Activated naive CD8-positive, alpha-beta T cell treated with anti-CD3 and anti-CD28 coated beads, Interleukin-2, amount 10 ng/mL, durations not matched to agents 7 days and 5 days (primary cell): ENCODE data around the gene AKR1B15. TPM values are rescaled to one million over a fixed set of nuclear protein-coding genes. Genes with fewer than 3 reads are reported as not detected.
"Not testable (repeated sequence)": the region's sequence is repeated elsewhere in the genome, so short reads cannot be mapped to it uniquely, and the experiment has no call there.

Experiments
- ATAC-seq: fragments of 150-1000 bp; cut with Tn5 transposase; one replicate; pipeline ENCODE4 v1.10.0; 2021; ENCODE audit warnings: low read depth, moderate library complexity
- POLR2A ChIA-PET: fragments of 350-600 bp; sonication (Branson Sonifier 250); formaldehyde crosslinking; loops from one replicate; lab custom pipeline; 2021; ENCODE audit warnings: antibody characterized with exemption; lab: Charles Lee
- DNase-seq: peaks from one replicate; pipeline ENCODE4 v3.0.0; 2021
- H3K27ac Mint-ChIP-seq: one replicate; pipeline ENCODE4 v1.8.0; 2022; ENCODE audit warnings: mild to moderate bottlenecking, mixed read lengths
- H3K27me3 Mint-ChIP-seq: one replicate; pipeline ENCODE4 v1.8.0; 2022; ENCODE audit warnings: mild to moderate bottlenecking, moderate library complexity, mixed read lengths
- H3K36me3 Mint-ChIP-seq: one replicate; pipeline ENCODE4 v1.8.0; 2021; ENCODE audit warnings: mild to moderate bottlenecking, mixed read lengths
- H3K4me1 Mint-ChIP-seq: one replicate; pipeline ENCODE4 v1.8.0; 2021; ENCODE audit warnings: mixed read lengths
- H3K4me3 Mint-ChIP-seq: one replicate; pipeline ENCODE4 v1.8.0; 2022; ENCODE audit warnings: mild to moderate bottlenecking, moderate library complexity, mixed read lengths
- H3K9me3 Mint-ChIP-seq: one replicate; pipeline ENCODE4 v1.8.0; 2021; ENCODE audit warnings: mixed read lengths
- total RNA-seq, 2 experiments: library from RNA; stranded (reverse); gene quantifications; one replicate each; pipeline ENCODE4 v1.2.3, GENCODE V29; 2021

Gene AKR1B15
- total RNA-seq, 2 experiments from 2014 or later: not detected

GRCh38 chr7:134537273-134537781, 11.6 kb upstream of the AKR1B15 start:
- DNase-seq, H3K4me1 Mint-ChIP-seq, POLR2A ChIA-PET, H3K27ac Mint-ChIP-seq, H3K4me3 Mint-ChIP-seq, H3K9me3 Mint-ChIP-seq, H3K36me3 Mint-ChIP-seq, ATAC-seq: not testable (repeated sequence)
- peaks cover 17% of the 10 kb centered on the region for H3K27me3 Mint-ChIP-seq

- H3K9me3 Mint-ChIP-seq: no peaks in the 10 kb centered on the region
- no peaks in the 10 kb centered on the region for H3K36me3 Mint-ChIP-seq
- ATAC-seq: no peak
- no peak for DNase-seq
- POLR2A ChIA-PET: no interaction called here
- peaks cover 14% of the 10 kb centered on the region for H3K27me3 Mint-ChIP-seq
- no peak overlapping the region for H3K4me3 Mint-ChIP-seq
- H3K27ac Mint-ChIP-seq: no peak overlapping the region
- H3K4me1 Mint-ChIP-seq: no peaks in the 10 kb centered on the region
These were observed 9.4 kb upstream of the AKR1B15 start for GRCh38 chr7:134539380-134540004.

DNA sequence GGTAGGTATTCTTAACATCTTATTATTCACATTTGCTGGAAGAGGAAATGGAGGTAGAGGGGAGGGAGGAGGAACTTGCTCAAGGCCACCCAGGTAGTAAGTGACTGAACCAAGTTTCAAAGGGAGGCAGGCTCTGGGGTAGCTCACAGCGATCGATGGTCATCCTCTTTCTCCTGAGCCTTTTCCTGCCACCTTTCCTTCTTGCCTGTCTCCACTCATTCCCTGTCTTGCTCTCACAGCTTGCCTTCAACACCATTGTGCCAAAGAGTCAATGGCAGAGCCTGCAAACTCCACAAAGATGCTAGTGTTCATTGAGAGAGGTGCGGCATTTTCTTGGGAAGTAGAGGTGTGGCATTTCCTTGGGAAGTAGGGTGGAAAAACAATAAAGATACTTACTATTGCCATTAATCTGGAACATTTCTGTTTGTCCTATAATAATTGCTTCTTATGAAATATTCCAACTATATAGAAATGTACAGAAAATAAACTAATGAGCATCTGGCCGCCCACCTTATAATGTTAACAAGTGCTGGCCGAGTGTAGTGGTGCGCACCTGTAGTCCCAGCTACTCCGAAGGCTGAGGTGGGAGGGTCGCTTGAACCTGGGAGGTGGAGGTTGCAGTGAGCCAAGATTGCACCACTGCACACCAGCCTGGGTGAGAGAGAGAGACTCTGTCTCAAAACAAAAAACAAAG, 7.3 kb upstream of the AKR1B15 start:
- H3K4me1 Mint-ChIP-seq: not testable (repeated sequence)

GRCh38 chr7:134542195-134542771, 6.6 kb upstream of the AKR1B15 start:
- Mint-ChIP-seq H3K4me3 (no peak overlapping the region), H3K27me3 (peaks cover 19% of the 10 kb centered on the region), H3K27ac (no peak overlapping the region), H3K9me3 (no peaks in the 10 kb centered on the region), H3K4me1 (peaks cover 2% of the 10 kb centered on the region), H3K36me3 (no peaks in the 10 kb centered on the region)
- no peak for ATAC-seq
- POLR2A ChIA-PET: no interaction called here
- no peak for DNase-seq

More for the DNA sequence above, 7.3 kb upstream of the AKR1B15 start:
- DNase-seq, ATAC-seq, H3K27ac Mint-ChIP-seq, POLR2A ChIA-PET, H3K4me3 Mint-ChIP-seq, H3K36me3 Mint-ChIP-seq, H3K9me3 Mint-ChIP-seq: not testable (repeated sequence)
- peaks cover 19% of the 10 kb centered on the region for H3K27me3 Mint-ChIP-seq

GRCh38 chr7:134545380-134545779, 3.5 kb upstream of the AKR1B15 start:
- peaks cover 20% of the 10 kb centered on the region for H3K27me3 Mint-ChIP-seq
- H3K4me1 Mint-ChIP-seq: peaks cover 6% of the 10 kb centered on the region
- POLR2A ChIA-PET: no interaction called here
- H3K27ac Mint-ChIP-seq: no peak overlapping the region
- H3K4me3 Mint-ChIP-seq: no peak overlapping the region
- H3K9me3 Mint-ChIP-seq: no peaks in the 10 kb centered on the region
- no peak for DNase-seq
- H3K36me3 Mint-ChIP-seq: no peaks in the 10 kb centered on the region
- no peak for ATAC-seq

- Mint-ChIP-seq H3K4me1 (peaks cover 6% of the 10 kb centered on the region), H3K9me3 (no peaks in the 10 kb centered on the region), H3K36me3 (no peaks in the 10 kb centered on the region), H3K27ac (no peak overlapping the region), H3K27me3 (peaks cover 23% of the 10 kb centered on the region), H3K4me3 (no peak overlapping the region)
- DNase-seq (no peak), ATAC-seq (no peak)
- POLR2A ChIA-PET: no interaction called here
These were observed 3.0 kb upstream of the AKR1B15 start for GRCh38 chr7:134545918-134546317.

- H3K36me3 Mint-ChIP-seq: no peaks in the 10 kb centered on the region
- H3K27me3 Mint-ChIP-seq: peaks cover 21% of the 10 kb centered on the region
- H3K4me3 Mint-ChIP-seq: peak overlapping the region; percentile 43
- no peak for DNase-seq
- H3K4me1 Mint-ChIP-seq: peaks cover 6% of the 10 kb centered on the region
- no peak overlapping the region for H3K27ac Mint-ChIP-seq
- H3K9me3 Mint-ChIP-seq: no peaks in the 10 kb centered on the region
- no peak for ATAC-seq
- POLR2A ChIA-PET: no interaction called here
These were observed 2.0 kb upstream of the AKR1B15 start for GRCh38 chr7:134546955-134547354.

DNA sequence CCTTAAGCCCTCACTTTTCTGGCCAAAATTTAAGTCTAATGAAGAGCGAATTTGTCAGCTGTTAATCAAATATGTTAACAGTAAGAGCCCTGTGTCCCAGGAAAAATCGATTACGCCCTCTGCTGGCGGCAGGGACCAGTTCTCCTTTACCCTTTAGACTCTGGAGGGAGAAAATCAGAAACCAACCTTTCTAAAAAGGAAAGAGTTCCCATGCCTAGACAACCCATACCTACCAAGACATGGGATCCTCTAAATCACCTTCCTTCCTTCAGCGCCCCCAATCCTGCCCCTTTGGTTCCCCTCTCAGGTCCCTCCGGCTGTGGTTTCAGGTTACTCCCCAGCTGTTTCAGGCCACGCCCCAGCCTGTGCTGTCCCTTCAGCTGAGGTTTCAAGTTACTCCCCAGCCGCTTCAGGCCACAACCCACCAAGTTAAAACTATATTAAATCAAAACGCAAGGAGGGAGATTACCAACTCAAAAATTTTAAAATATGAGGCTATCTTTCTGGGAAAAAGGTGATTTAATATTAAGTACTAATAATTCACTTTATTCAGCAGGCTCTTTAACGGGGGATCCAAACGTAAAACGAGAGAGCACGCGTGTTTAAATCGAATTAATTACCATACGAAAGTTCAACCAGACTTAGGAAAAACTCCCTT, 1.4 kb upstream of the AKR1B15 start:
- H3K27me3 Mint-ChIP-seq: peaks cover 19% of the 10 kb centered on the region
- POLR2A ChIA-PET: no interaction called here
- H3K36me3 Mint-ChIP-seq: no peaks in the 10 kb centered on the region
- H3K4me1 Mint-ChIP-seq: peaks cover 6% of the 10 kb centered on the region
- ATAC-seq: peak; percentile 86
- no peaks in the 10 kb centered on the region for H3K9me3 Mint-ChIP-seq
- H3K27ac Mint-ChIP-seq: no peak overlapping the region
- peak; percentile 63 for DNase-seq
- H3K4me3 Mint-ChIP-seq: peak overlapping the region; percentile 43

GRCh38 chr7:134549366-134549765, 456 bp downstream of the AKR1B15 start:
- POLR2A ChIA-PET: no interaction called here
- DNase-seq (no peak), ATAC-seq (no peak)
- Mint-ChIP-seq H3K4me1 (peaks cover 6% of the 10 kb centered on the region), H3K4me3 (no peak overlapping the region), H3K36me3 (no peaks in the 10 kb centered on the region), H3K27me3 (peaks cover 17% of the 10 kb centered on the region), H3K27ac (no peak overlapping the region), H3K9me3 (no peaks in the 10 kb centered on the region)

DNA sequence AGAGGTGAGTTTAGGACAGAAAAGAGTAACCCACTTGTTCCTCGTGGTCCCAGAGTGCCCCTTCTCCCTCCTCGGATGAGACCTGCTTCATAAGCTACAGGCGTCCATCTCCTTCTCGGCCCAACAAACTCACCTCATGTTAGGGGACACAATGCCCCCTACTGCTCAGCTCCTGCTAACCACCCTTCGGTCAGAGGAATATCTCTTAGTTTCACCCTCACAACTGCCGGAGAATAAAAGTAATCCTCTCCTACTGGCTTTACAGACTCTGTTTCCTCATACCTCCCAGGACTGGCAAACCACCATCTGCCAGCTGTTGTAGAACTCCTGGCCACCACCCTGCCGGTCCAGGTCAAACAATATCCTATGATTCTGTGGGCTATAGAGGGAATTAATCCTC, 3.2 kb downstream of the AKR1B15 start:
- POLR2A ChIA-PET: no interaction called here
- Mint-ChIP-seq H3K9me3 (no peaks in the 10 kb centered on the region), H3K4me1 (peaks cover 6% of the 10 kb centered on the region), H3K27me3 (peaks cover 12% of the 10 kb centered on the region), H3K4me3 (no peak overlapping the region), H3K36me3 (no peaks in the 10 kb centered on the region), H3K27ac (no peak overlapping the region)
- DNase-seq (no peak), ATAC-seq (no peak)

- Mint-ChIP-seq H3K4me1 (no peaks in the 10 kb centered on the region), H3K27me3 (peaks cover 10% of the 10 kb centered on the region), H3K9me3 (no peaks in the 10 kb centered on the region), H3K27ac (no peak overlapping the region), H3K4me3 (no peak overlapping the region), H3K36me3 (no peaks in the 10 kb centered on the region)
- DNase-seq: no peak
- POLR2A ChIA-PET: no interaction called here
- no peak for ATAC-seq
These were observed 5.1 kb downstream of the AKR1B15 start for GRCh38 chr7:134553976-134554375.

DNA sequence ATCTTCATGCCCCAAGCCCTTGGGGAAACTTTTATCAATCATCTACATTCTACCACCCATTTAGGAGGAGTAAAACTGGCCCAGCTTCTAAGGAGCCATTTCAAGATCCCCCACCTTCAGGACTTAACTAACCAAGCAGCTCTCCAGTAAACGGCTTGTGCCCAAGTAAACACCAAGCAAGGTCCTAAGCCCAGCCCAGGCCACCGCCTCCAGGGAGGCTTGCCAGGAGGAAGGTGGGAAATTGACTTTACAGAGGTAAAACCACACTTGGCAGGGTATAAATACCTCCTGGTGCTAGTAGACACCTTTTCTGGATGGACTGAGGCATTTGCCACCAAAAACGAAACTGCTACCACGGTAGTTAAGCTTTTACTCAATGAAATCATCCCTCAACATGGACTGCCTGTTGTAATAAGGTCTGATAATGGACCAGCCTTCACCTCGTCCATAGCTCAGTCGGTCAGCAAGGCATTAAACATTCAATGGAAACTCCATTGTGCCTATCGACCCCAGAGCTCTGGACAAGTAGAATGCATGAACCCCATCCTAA, 5.6 kb downstream of the AKR1B15 start:
- H3K36me3 Mint-ChIP-seq: no peaks in the 10 kb centered on the region
- no peak overlapping the region for H3K27ac Mint-ChIP-seq
- no peak for DNase-seq

DNA sequence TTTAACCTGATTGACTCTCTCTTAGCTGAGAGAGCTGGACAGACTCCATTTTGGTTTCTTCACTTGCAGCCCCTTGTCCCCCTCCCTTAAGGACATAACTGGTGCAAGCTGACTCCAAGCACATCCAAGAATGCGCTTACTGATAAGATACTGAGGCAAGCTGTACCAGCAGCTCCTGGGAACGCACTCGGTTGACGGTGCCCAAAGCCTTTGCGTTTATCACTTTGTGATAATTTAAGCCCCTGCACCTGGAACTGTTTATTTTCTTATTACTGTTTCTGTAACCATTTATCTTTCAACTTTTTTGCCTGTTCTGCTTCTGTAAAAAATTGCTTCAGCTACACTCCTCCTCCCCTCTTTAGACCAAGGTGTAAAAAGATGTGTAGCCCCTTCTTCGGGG, 8.5 kb downstream of the AKR1B15 start:
- no peaks in the 10 kb centered on the region for H3K27me3 Mint-ChIP-seq
- no peak overlapping the region for H3K4me3 Mint-ChIP-seq
- H3K27ac Mint-ChIP-seq: no peak overlapping the region
- peaks cover 5% of the 10 kb centered on the region for H3K4me1 Mint-ChIP-seq
- ATAC-seq: no peak
- peaks cover 6% of the 10 kb centered on the region for H3K9me3 Mint-ChIP-seq
- POLR2A ChIA-PET: no interaction called here
- H3K36me3 Mint-ChIP-seq: peaks cover 3% of the 10 kb centered on the region
- no peak for DNase-seq

More for the DNA sequence above, 5.6 kb downstream of the AKR1B15 start:
- Mint-ChIP-seq H3K4me3 (no peak overlapping the region), H3K9me3 (no peaks in the 10 kb centered on the region), H3K27me3 (peaks cover 6% of the 10 kb centered on the region), H3K4me1 (no peaks in the 10 kb centered on the region)
- no peak for ATAC-seq
- POLR2A ChIA-PET: no interaction called here
